Effector CD4-positive, alpha-beta T cell (primary cell): Measurements from ENCODE around the gene TMSB10.
"Not testable (repeated sequence)": the region's sequence is repeated elsewhere in the genome, so short reads cannot be mapped to it uniquely, and the experiment has no call there.

Experiments used
- DNase-seq: peaks from one replicate; pipeline ENCODE4 v3.0.0-alpha.2; 2020

Gene TMSB10

GRCh38 chr2:84904717-84905174 lies 710 bp upstream of the TMSB10 start:
- no peak for DNase-seq

- DNase-seq = no peak
Measured at GRCh38 chr2:84906108-84906899, 848 bp downstream of the TMSB10 start.

- DNase-seq = peak; percentile 41
Measured at GRCh38 chr2:84906900-84907714, 1.7 kb downstream of the TMSB10 start.

GRCh38 chr2:84908948-84909713 lies 3.7 kb downstream of the TMSB10 start:
- no peak for DNase-seq

- DNase-seq = no peak
Measured at GRCh38 chr2:84911135-84911678, 5.8 kb downstream of the TMSB10 start.

- no peak for DNase-seq
Measured at GRCh38 chr2:84912984-84913383, 7.5 kb downstream of the TMSB10 start.

GRCh38 chr2:84914334-84914733 lies 8.9 kb downstream of the TMSB10 start:
- DNase-seq = no peak

GRCh38 chr2:84915675-84916074 lies 10.2 kb downstream of the TMSB10 start:
- not testable (repeated sequence) for DNase-seq

GRCh38 chr2:84917821-84918220 lies 12.4 kb downstream of the TMSB10 start:
- DNase-seq = not testable (repeated sequence)

GRCh38 chr2:84918430-84918829 lies 13.0 kb downstream of the TMSB10 start:
- no peak for DNase-seq

GRCh38 chr2:84919885-84920580 lies 14.6 kb downstream of the TMSB10 start:
- no peak for DNase-seq

GRCh38 chr2:84923009-84923408 lies 17.6 kb downstream of the TMSB10 start:
- DNase-seq = no peak

- DNase-seq = no peak
Measured at GRCh38 chr2:84924173-84925106, 19.0 kb downstream of the TMSB10 start.

GRCh38 chr2:84925336-84925723 lies 19.9 kb downstream of the TMSB10 start:
- DNase-seq = no peak

GRCh38 chr2:84925724-84926376 lies 20.4 kb downstream of the TMSB10 start:
- DNase-seq = peak; percentile 98

GRCh38 chr2:84927275-84927627 lies 21.8 kb downstream of the TMSB10 start:
- no peak for DNase-seq

- no peak for DNase-seq
Measured at GRCh38 chr2:84931384-84931821, 25.9 kb downstream of the TMSB10 start.

- no peak for DNase-seq
Measured at GRCh38 chr2:84938194-84938879, 32.9 kb downstream of the TMSB10 start.

- DNase-seq = peak; percentile 62
Measured at GRCh38 chr2:84939426-84940087, 34.1 kb downstream of the TMSB10 start.
